Measurements from ENCODE around the gene ZNF581.

The ZNF581 gene

DNA sequence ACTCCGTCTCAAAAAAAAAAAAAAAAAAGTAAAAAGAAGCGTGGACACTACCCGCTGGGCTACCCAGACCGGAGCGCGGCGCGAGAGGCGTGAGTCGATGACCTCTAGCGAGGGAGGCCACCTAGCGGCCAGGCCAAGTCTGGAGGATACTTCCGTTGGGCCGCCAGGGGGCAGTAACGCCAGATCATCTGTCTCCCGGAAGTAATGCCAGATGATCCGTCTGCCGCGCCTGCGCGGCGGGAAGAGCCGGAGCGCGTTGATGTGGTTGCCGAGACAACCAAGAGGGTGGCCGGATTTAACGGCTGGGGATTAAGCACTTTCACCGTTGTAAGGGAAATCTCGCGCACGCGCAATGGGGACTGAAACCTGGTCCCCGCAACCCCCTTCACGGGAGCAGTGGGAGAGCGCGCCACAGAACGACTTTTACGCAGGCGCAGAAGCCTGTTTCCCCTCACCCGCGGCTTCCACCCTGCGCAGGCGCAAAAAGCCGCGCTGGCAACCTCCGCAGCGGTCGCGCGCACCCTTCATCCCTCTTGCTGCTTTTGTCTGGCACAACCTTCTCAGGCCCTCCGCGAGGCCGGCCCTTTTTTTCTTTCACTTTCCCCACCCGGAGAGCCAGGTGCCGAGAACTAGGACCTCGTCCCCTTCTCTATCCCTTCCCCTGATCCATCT, 10.3 kb downstream of the ZNF581 start:
- Histone ChIP-seq H3K79me2 (ENCODE audit: low read length) (peaks cover 39% of the 10 kb centered on the region), H2AFZ (ENCODE audit: low read depth, low read length) (peak overlapping the region; percentile 54; the same call in 1 of the 2 replicates), H3K9me3 (ENCODE audit: insufficient read depth, low read length) (no peaks in the 10 kb centered on the region), H4K20me1 (ENCODE audit: insufficient read depth, low read length) (peaks cover 24% of the 10 kb centered on the region), H3K36me3 (replicated peaks; ENCODE audit: low read depth, low read length) (peaks cover 29% of the 10 kb centered on the region), H3K27ac (ENCODE audit: low read length) (peak overlapping the region; percentile 90), H3K9ac (ENCODE audit: low read length) (peak overlapping the region; percentile 96), H3K4me1 (ENCODE audit: low read length) (peaks cover 24% of the 10 kb centered on the region), H3K4me2 (ENCODE audit: low read length) (peak overlapping the region; percentile 76), H3K27me3 (ENCODE audit: low read depth, low read length) (no peaks in the 10 kb centered on the region), H3K4me3 (ENCODE audit: low read length) (peak overlapping the region; percentile 80)
- no peak for TF ChIP-seq EZH2phosphoT487 (IDR thresholded peaks at IDR 0.05; ENCODE audit: low read depth)
- TF ChIP-seq, protein P1, sequence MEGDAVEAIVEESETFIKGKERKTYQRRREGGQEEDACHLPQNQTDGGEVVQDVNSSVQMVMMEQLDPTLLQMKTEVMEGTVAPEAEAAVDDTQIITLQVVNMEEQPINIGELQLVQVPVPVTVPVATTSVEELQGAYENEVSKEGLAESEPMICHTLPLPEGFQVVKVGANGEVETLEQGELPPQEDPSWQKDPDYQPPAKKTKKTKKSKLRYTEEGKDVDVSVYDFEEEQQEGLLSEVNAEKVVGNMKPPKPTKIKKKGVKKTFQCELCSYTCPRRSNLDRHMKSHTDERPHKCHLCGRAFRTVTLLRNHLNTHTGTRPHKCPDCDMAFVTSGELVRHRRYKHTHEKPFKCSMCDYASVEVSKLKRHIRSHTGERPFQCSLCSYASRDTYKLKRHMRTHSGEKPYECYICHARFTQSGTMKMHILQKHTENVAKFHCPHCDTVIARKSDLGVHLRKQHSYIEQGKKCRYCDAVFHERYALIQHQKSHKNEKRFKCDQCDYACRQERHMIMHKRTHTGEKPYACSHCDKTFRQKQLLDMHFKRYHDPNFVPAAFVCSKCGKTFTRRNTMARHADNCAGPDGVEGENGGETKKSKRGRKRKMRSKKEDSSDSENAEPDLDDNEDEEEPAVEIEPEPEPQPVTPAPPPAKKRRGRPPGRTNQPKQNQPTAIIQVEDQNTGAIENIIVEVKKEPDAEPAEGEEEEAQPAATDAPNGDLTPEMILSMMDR (IDR thresholded peaks at IDR 0.05; ENCODE audit: low read depth, low read length) = peak; percentile 99

DNA sequence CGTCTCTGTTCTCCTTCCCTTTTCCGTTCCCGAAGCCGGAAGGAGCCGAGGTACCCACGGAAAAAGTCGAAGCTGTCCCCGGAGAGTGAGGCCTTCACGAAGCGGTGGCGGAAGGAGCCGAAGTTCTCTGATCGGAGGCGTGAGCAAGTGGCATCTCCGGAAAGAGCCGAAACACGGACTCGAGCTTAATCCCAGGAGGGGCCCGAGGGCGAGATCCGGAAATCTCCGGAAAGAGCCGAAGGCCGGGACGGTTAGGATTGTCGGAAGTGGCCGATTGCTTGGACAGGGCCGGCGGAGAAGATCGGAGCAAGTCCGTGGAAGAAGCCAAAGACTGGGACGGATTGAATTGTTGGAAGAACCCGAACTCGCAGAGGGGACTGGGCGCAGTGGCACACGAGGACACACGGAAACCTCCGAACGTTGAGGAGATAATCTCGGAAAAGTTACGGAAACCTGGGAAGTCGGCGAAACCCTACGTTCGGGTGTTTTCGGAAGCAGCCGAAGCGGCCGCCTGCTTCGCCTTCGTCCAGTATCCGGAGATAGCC, 10.9 kb downstream of the ZNF581 start:
- peak overlapping the region; percentile 54; the same call in 1 of the 2 replicates for H2AFZ ChIP-seq (ENCODE audit: low read depth, low read length)
- H3K4me2 ChIP-seq (ENCODE audit: low read length) = peak overlapping the region; percentile 76
- H3K27me3 ChIP-seq (ENCODE audit: low read depth, low read length) = no peaks in the 10 kb centered on the region
- H3K4me3 ChIP-seq (ENCODE audit: low read length) = peak overlapping the region; percentile 80
- peaks cover 31% of the 10 kb centered on the region for H4K20me1 ChIP-seq (ENCODE audit: insufficient read depth, low read length)
- peaks cover 42% of the 10 kb centered on the region for H3K79me2 ChIP-seq (ENCODE audit: low read length)
- H3K9me3 ChIP-seq (ENCODE audit: insufficient read depth, low read length) = no peaks in the 10 kb centered on the region
- H3K36me3 ChIP-seq (replicated peaks; ENCODE audit: low read depth, low read length) = peaks cover 35% of the 10 kb centered on the region
- peak overlapping the region; percentile 96 for H3K9ac ChIP-seq (ENCODE audit: low read length)
- TF ChIP-seq, protein P1 (IDR thresholded peaks at IDR 0.05; ENCODE audit: low read depth, low read length) = no peak
- no peak for TF ChIP-seq EZH2phosphoT487 (IDR thresholded peaks at IDR 0.05; ENCODE audit: low read depth)
- H3K4me1 ChIP-seq (ENCODE audit: low read length) = peaks cover 26% of the 10 kb centered on the region
- peak overlapping the region; percentile 90 for H3K27ac ChIP-seq (ENCODE audit: low read length)

DNA sequence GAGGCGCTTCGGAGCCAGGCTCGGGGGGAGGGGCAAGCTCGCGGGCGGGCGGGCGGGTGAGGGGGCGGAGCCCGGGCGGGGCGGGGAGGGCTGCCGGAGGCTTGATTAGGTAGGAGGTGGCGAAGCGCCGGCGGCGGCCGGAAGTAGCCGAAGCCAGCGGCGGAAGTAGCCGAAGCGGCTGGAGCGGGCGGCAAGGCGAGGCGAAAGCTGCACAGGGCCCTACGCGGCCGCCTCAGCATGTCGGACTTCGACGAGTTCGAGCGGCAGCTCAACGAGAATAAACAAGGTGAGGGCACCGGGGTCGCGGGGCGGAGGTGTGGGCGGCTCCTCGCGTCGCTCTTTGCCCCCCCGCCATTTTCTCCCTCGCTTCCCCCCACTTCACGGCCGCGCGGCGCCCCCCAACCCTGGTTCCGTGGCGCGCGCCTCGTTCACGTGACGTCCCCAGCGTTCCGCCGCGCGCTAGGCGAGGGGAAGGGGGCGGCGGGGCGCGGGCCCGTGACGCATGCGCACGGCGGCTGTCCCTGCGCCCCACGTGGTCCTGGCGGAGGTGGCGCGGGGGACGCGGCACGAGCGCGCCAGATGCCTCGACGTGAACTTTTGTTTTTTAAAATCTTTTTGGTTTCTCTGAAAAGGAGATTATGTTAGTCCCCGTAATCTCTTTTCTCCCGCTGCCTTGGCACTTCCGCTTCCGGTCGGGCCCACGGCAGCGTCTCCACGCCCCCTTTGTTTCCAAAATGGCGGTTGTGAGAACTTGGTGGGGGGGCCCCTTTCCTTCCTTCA, 11.6 kb downstream of the ZNF581 start, which contains the start of gene U2AF2:
Gene U2AF2, plus strand, starts transcription at position 168 of the 780 bp plus-strand sequence. Its CDS starts 70 bp downstream, at position 238.
- Histone ChIP-seq H3K4me3 (ENCODE audit: low read length) (peak within 1 kb of the TSS; percentile 88), H2AFZ (ENCODE audit: low read depth, low read length) (peak within 1 kb of the TSS; percentile 54; the same call in 1 of the 2 replicates), H3K79me2 (ENCODE audit: low read length) (peaks cover 48% of the 10 kb centered on the region), H3K27ac (ENCODE audit: low read length) (peak within 1 kb of the TSS; percentile 90), H3K36me3 (replicated peaks; ENCODE audit: low read depth, low read length) (peaks cover 41% of the 10 kb centered on the region), H4K20me1 (ENCODE audit: insufficient read depth, low read length) (peaks cover 37% of the 10 kb centered on the region), H3K9ac (ENCODE audit: low read length) (peak within 1 kb of the TSS; percentile 96), H3K27me3 (ENCODE audit: low read depth, low read length) (no peaks in the 10 kb centered on the region), H3K4me1 (ENCODE audit: low read length) (peaks cover 32% of the 10 kb centered on the region), H3K9me3 (ENCODE audit: insufficient read depth, low read length) (no peaks in the 10 kb centered on the region), H3K4me2 (ENCODE audit: low read length) (peak within 1 kb of the TSS; percentile 98)
- no peak for TF ChIP-seq EZH2phosphoT487 (IDR thresholded peaks at IDR 0.05; ENCODE audit: low read depth)
- TF ChIP-seq, protein P1 (IDR thresholded peaks at IDR 0.05; ENCODE audit: low read depth, low read length) = no peak

DNA sequence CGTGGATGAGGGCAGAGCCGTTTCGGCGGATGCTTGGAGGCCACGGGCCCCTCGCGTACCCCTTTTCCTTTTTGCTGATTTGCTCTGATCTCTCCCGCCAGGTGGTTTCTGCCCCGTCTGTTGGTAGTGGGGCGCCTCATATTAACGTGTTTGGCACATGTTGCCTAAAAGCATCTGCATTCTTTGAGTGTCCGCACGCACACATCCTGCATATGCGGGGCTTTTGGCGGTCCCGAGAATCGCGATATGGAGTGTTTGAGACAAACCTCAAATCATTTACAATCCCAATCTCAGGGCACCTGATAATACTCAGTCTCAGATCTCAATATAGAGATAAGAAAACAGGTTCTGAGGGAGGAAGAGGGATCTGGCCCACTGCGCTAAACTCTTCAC, 12.2 kb downstream of the ZNF581 start:
- Histone ChIP-seq H3K4me2 (ENCODE audit: low read length) (peak overlapping the region; percentile 98), H3K27ac (ENCODE audit: low read length) (peak overlapping the region; percentile 90), H3K9me3 (ENCODE audit: insufficient read depth, low read length) (no peaks in the 10 kb centered on the region), H3K4me1 (ENCODE audit: low read length) (peaks cover 32% of the 10 kb centered on the region), H3K27me3 (ENCODE audit: low read depth, low read length) (no peaks in the 10 kb centered on the region), H3K4me3 (ENCODE audit: low read length) (peak overlapping the region; percentile 88), H3K79me2 (ENCODE audit: low read length) (peaks cover 54% of the 10 kb centered on the region), H2AFZ (ENCODE audit: low read depth, low read length) (no peak overlapping the region), H3K36me3 (replicated peaks; ENCODE audit: low read depth, low read length) (peaks cover 47% of the 10 kb centered on the region), H3K9ac (ENCODE audit: low read length) (peak overlapping the region; percentile 94), H4K20me1 (ENCODE audit: insufficient read depth, low read length) (peaks cover 43% of the 10 kb centered on the region)
- TF ChIP-seq EZH2phosphoT487 (IDR thresholded peaks at IDR 0.05; ENCODE audit: low read depth) = no peak

Measured in OCI-LY3 (cell line).